ENCODE results near the gene TMEM138.

DNA sequence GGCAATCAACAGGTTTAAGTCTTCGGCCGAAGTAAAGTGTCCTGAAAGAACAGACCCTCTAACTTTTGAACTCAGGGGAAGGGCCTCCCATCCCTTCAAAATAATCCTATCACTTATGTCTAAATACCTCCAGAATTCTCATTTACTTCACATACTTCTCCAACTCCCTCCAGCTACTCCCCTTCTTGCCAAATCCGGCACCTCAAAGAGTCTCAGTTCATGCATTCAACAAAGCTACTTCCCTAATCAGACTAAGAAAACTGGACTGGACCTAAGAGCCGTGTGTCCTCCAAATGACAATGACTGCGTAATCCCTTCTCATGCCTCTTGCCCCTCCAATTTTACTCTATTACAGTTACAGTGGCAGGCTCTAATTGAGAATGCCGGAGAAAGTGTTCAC, 30.5 kb upstream of the TMEM138 start:
- TF ChIP-seq, protein P1, sequence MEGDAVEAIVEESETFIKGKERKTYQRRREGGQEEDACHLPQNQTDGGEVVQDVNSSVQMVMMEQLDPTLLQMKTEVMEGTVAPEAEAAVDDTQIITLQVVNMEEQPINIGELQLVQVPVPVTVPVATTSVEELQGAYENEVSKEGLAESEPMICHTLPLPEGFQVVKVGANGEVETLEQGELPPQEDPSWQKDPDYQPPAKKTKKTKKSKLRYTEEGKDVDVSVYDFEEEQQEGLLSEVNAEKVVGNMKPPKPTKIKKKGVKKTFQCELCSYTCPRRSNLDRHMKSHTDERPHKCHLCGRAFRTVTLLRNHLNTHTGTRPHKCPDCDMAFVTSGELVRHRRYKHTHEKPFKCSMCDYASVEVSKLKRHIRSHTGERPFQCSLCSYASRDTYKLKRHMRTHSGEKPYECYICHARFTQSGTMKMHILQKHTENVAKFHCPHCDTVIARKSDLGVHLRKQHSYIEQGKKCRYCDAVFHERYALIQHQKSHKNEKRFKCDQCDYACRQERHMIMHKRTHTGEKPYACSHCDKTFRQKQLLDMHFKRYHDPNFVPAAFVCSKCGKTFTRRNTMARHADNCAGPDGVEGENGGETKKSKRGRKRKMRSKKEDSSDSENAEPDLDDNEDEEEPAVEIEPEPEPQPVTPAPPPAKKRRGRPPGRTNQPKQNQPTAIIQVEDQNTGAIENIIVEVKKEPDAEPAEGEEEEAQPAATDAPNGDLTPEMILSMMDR (IDR thresholded peaks at IDR 0.05; ENCODE audit: poor library complexity, severe bottlenecking): no peak
- no peak for TF ChIP-seq POLR2AphosphoS5 (IDR thresholded peaks at IDR 0.05)
- TF ChIP-seq RAD21 (conservative IDR thresholded peaks at IDR 0.05): no peak
- TF ChIP-seq EP300 (conservative IDR thresholded peaks at IDR 0.05; ENCODE audit: poor library complexity, severe bottlenecking): no peak
